Measurements from ENCODE around the gene NCKAP1.

GRCh38 chr2:183014005-183014404 lies 24.3 kb downstream of the NCKAP1 start:
- no peak for TF ChIP-seq PATZ1 (CRISPR knock-in tag; IDR thresholded peaks at IDR 0.05; ENCODE audit: borderline replicate concordance)
- TF ChIP-seq ARNTL (CRISPR knock-in tag; IDR thresholded peaks at IDR 0.05; ENCODE audit: borderline replicate concordance, low read depth), result no peak
- no peak for TF ChIP-seq TSHZ2 (CRISPR knock-in tag; IDR thresholded peaks at IDR 0.05)
- no peak for TF ChIP-seq PPARA (CRISPR knock-in tag; IDR thresholded peaks at IDR 0.05; ENCODE audit: borderline replicate concordance)
- TF ChIP-seq RARB (CRISPR knock-in tag; IDR thresholded peaks at IDR 0.05), result no peak
- no peak for TF ChIP-seq ZNF70 (CRISPR knock-in tag; IDR thresholded peaks at IDR 0.05)
- no peak for TF ChIP-seq ZNF8 (CRISPR knock-in tag; IDR thresholded peaks at IDR 0.05)
- TF ChIP-seq CREB5 (CRISPR knock-in tag; IDR thresholded peaks at IDR 0.05; ENCODE audit: low read depth), result no peak
- no peak for TF ChIP-seq ISL1 (CRISPR knock-in tag; IDR thresholded peaks at IDR 0.05)
- TF ChIP-seq GLIS3 (CRISPR knock-in tag; IDR thresholded peaks at IDR 0.05), result no peak
- TF ChIP-seq POU6F1 (CRISPR knock-in tag; IDR thresholded peaks at IDR 0.05; ENCODE audit: borderline replicate concordance, low read depth), result no peak
- TF ChIP-seq ZFP30 (CRISPR knock-in tag; IDR thresholded peaks at IDR 0.05), result no peak
- no peak for TF ChIP-seq CSRNP3 (CRISPR knock-in tag; IDR thresholded peaks at IDR 0.05)
